TTC549 (cell line): ENCODE data around the gene FLII.
"Not testable (repeated sequence)": the region's sequence is repeated elsewhere in the genome, so short reads cannot be mapped to it uniquely, and the experiment has no call there.

Experiments
- FAIRE-seq: peaks from 2 replicates; lab custom pipeline; 2012; peaks lifted over from hg19 to GRCh38; lab: Jason Lieb, UNC

Gene FLII

DNA sequence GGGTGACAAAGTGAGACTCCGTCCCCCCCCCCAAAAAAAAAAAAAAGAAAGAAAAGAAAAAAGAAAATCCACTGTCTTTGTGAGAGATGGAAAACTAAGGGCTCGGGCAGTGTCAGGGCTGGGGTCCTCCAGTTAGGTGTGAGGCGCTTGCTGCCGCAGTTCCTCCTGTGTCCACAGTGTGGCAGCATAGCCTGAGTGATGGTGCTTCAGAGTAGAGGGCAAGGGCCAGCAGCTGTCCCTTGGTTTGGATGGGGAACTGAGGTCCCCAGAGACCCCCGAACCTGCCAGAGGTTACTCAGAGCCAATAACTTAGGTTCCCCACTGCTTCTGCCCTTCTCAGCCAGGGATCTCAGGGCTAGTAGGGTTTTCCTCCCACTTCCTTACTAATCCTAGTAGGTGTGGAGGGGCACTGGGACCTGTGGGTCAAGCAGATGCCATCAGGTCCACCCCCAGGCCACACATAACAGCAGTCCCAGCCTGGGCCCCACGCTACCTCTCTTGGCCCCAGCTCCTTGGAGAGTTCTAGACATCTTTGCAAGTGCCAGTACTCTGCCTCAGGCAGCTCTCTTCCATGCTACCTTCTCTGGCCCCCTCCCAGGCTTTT is 41.0 kb downstream of the FLII start:
- no peak for FAIRE-seq

DNA sequence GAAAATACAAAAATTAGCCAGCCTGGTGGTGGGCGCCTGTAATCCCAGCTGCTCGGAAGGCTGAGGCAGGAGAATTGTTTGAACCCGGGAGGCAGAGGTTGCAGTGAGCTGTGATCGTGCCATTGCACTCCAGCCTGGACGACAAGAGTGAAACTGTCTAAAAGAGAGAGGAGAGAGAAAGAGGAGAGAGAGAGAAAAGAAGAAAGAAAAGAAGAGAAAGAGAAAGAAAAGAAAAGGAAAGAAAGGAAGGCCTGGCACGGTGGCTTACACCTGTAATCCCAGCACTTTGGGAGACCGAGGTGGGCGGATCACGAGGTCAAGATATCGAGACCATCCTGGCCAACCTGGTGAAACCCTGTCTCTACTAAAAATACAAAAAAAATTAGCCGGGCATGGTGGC is 41.6 kb downstream of the FLII start:
- not testable (repeated sequence) for FAIRE-seq

DNA sequence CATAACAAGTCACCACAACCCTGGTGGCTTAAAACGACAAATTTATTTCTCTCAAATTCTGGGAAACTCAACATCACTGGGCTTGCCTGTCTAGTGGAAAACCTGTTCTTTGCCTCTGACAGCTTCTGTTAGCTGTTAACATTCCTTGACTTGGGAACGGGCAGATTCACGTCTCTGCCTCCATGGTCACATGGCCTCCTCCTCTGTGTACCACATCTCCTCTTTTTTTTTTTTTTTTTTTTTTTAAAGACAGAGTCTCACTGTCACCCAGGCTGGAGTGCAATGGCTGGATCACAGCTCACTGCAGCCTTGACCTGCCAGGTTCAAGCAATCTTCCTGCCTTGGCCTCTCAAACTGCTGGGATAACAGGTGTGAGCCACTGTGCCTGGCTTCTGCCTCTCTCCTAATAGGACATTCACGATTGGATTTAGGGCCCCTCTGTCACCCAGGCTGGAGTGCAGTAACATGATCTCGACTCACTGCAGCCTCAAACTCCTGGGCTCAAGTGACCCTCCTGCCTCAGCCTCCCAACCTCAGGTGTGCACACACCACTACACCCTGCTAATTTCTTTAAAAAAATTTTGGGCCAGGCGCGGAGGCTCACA is 44.8 kb downstream of the FLII start:
- FAIRE-seq, result no peak

DNA sequence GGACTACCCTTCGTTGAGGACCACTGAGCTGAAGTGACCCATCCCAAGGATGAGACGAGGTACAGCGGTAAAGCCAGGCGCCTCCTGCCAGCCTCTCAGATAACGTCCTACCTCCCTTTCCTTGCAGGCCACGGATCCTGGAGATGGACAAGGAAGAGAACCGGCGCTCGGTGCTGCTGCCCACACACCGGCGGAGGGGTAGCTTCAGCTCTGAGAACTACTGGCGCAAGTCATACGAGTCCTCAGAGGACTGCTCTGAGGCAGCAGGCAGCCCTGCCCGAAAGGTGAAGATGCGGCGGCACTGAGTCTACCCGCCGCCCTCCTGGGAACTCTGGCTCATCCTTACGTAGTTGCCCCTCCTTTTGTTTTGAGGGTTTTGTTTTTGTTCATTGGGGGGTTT is 50.4 kb downstream of the FLII start:
- FAIRE-seq, result no peak

DNA sequence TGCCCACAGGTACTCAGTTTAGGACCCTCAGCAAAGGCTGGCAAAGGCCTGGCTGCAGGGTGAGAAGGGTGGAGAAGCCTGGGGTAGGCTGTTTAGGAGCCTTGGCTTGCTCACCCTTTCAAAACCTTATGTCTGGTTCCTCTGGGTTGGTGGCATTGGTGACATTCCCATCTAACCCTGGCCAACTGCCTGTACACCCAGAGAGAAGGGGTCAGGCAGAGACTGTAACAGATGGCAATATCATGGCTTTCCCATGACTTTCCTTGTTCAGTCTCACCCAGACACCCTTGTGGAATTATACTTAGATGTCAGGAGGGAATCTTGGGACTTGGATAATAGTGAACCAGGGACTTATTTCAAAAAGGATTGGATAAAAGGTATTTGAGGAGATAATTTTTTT is 51.6 kb downstream of the FLII start:
- no peak for FAIRE-seq

DNA sequence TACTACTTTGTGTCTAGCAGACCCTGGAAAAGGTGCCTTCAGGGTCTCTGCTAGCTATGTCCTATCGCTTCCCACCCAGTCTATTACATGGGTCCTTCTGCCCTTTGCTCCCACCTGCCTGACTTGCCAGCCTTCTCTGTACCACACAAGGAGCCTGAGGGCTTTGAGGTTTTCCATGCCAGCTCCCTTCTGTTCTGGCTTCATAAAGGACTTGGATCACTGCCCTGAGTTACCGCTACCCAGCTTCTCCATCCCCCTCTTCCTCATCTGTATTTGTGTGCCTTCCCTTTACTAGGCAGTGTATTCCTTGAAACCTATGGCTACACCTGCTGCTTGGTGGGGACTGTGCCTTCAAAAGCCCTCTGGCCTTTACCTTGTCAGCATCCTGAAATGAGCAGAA is 52.7 kb downstream of the FLII start:
- FAIRE-seq, result no peak

DNA sequence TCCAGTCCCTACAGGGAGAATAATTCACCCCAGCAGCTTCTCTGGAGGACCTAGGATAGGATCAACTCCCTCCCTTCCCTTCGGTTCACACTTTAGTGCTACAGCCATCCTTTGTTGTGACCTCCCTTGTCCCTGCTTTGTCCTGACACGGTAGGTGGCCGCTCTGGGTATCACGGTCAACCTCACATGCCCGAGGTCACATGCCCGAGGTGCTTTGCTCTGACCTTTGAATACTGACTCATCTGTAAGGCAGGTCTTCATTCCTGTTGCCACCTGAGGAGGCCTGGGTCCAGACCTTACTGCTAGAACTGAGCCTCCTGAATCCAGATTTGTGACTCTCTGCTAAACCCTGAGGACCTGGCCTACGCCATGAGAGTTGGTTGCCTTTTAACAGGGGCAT is 55.2 kb downstream of the FLII start:
- no peak for FAIRE-seq

DNA sequence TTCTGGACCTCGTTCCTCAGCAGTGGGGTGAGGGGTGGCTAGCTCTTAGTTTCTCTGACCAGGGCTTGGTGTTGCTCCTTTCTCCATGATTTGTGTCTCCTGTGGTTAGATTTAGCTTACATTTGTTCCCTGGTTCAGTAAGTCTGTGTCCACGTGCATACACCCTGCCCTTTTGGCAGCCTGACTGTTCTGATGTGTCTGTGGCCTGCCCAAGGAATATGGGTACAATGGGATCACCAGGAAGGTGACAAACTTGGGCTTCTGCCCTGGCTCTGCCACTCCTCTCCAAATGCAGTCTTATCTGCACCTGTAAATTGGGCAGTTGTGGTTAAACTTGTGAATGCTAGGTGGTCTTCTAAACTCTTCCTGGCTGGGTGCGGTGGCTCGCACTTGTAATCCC is 57.4 kb downstream of the FLII start:
- FAIRE-seq, result no peak

DNA sequence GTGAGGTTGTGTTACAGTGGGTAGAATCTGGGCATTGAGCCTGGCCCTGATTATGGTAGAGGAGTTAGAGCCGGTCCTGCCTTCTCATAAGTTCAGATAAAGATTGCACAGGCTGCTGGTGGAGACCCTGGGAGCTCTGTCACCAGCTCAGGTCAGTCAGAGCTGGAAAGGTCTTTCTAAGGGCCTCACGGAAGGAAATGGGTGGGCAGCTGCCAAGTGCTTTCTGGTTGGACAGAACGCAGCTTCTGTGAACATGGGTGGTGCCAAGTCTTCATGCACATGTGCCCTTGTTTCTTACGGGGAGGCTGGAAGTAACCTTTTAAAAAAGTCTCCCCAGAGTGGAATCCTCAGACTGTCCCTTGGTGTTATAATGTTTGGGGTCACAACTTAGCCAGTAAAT is 60.0 kb downstream of the FLII start:
- no peak for FAIRE-seq

DNA sequence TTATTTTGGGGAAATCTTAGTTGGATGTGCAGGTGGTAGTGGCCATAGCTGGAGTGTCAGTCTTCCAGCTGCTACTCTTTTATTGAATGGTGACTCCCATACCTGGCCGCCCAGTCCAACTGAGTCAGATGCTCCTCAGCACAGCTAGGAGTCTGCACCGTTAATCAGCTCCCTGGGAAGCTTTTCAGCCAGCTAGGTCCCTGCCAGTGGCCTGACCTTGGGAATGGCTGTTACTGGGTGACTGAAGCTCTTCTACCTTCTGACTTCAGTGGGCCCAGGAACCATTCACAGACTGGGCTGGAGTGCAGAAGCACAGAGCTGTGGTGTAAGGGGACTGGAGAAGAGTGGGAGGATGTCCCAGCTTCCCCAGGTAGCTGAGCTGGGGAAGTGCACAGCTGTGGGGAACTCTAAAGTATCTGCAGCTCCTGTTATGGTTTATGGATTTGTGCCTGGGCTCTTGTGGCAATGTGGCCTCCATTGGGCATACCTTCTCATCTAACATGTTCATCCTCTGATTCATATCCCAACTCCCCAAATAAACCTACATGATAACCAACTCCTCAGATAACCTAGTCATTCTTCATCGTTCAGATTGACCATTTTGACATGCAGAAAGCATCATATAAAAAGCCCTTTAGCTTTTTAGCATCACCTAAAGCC is 60.9 kb downstream of the FLII start:
- no peak for FAIRE-seq

DNA sequence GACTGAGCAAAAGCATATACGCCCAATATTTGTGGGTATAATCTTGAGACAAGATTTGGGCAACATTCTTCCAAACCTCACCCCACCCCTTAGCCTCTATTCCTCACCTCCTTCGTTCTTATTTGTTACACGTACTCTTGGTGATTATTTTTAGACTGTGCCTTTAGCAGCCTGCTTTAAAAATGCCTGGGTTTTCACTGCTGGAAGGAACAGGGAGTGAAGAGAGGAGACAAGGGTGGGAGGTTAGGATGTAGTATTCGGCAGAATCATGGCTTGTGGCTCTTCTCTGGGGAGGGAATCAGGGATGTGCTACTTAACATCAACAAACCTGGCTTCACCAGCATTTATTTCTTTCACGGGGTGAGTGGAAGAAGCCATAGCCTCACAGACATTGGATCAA is 63.3 kb downstream of the FLII start:
- FAIRE-seq, result no peak
